Activated CD8-positive, alpha-beta memory T cell treated with anti-CD3 and anti-CD28 coated beads for 36 hours (primary cell): ENCODE measurements around the gene LRIT3. TPM values are rescaled to one million over a fixed set of nuclear protein-coding genes. Genes with fewer than 3 reads are reported as not detected.

ENCODE experiments used
- CTCF ChIA-PET: fragments of 350-600 bp; sonication (Branson Sonifier 250); formaldehyde crosslinking; loops from one replicate; lab custom pipeline; 2021; ENCODE audit warnings: antibody characterized with exemption; lab: Charles Lee
- POLR2A ChIA-PET: fragments of 350-600 bp; sonication (Branson Sonifier 250); formaldehyde crosslinking; loops from one replicate; lab custom pipeline; 2021; ENCODE audit warnings: antibody characterized with exemption; lab: Charles Lee
- total RNA-seq, 2 experiments: library from RNA; stranded (reverse); gene quantifications; one replicate each; pipeline ENCODE4 v1.2.3, GENCODE V29; 2021

The LRIT3 gene, protein sequence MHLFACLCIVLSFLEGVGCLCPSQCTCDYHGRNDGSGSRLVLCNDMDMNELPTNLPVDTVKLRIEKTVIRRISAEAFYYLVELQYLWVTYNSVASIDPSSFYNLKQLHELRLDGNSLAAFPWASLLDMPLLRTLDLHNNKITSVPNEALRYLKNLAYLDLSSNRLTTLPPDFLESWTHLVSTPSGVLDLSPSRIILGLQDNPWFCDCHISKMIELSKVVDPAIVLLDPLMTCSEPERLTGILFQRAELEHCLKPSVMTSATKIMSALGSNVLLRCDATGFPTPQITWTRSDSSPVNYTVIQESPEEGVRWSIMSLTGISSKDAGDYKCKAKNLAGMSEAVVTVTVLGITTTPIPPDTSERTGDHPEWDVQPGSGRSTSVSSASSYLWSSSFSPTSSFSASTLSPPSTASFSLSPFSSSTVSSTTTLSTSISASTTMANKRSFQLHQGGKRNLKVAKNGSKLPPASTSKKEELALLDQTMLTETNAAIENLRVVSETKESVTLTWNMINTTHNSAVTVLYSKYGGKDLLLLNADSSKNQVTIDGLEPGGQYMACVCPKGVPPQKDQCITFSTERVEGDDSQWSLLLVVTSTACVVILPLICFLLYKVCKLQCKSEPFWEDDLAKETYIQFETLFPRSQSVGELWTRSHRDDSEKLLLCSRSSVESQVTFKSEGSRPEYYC
- total RNA-seq, result under 1 TPM; 0.17 to 0.23 TPM

DNA sequence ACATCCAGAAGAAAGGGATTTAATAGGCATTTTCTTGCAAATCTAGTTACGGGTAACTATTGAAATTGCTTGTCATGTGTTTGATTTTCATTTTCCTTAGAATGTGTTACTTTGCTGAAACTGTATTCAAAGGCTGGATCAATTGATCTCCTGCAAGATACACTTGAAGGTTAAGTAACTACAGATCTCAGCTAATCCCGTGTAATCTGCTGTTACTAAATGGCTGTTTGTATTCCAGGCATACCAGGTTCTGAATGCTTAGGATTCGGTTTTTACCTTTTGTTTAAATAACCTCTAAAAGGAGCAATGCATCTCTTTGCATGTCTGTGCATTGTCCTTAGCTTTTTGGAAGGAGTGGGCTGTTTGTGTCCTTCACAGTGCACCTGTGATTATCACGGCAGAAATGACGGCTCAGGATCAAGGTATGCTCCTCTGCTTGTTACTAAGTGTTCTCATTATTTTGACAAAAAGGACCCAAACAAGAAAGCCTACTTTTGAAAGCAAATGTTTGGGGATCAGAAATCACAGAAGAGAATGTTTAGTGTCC is at the start of gene LRIT3:
Gene LRIT3, plus strand, starts transcription at position 212 of the 547 bp plus-strand sequence. Its CDS starts 95 bp downstream, at position 307.
- CTCF ChIA-PET, result no interaction called here
- POLR2A ChIA-PET, result no interaction called here

DNA sequence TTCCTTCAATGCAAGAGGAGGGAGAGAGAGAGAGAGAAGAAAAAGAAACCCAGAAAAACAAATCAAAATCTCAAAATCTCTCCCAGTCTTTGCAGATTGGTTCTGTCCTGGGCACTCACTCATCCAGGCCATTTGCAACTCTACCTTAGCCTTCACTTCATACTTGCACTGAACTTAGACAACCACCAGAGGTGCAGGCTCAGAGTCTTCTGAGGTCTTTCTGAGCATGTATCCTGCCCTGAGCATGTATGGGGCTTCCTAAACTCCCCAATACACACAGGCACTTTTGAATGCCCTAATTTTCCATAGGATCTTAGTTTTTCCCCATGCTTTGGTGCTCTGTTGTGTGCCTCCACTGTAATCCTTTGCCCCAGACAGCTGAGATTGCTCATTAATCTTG is 49.0 kb upstream of the LRIT3 start:
- POLR2A ChIA-PET, result no interaction called here
- CTCF ChIA-PET, result no interaction called here

DNA sequence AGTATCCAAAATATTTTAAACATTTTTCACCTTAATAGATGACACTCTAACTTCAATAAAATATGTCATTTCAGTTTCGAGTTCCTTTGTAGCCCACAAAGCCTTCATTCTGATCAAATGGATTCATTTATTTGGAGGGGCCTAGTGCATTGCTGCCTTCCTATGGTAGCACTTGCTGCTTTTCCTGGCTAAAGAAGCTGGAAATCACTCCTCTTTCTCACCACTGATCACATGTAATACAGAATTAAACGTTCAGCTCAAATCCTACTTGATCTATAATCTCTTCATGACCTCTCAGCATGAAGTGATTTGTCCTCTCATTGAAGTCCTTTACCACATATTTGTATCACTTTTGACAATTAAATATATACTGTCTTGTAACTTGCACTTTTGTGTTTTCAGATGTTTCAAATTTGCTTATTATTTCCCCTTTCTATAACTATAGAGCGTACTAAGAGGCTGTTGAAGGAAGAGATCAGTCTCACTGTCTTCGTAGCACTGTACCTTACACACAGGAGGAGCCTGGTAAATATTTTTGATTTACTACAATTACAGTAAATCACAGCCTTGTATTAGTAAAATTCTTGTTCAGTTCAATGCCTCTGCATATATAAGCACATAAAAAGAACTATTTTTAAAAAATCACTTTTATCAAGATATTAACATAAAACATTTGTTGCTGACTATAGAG is 46.7 kb upstream of the LRIT3 start:
- ChIA-PET CTCF (no interaction called here), POLR2A (no interaction called here)

DNA sequence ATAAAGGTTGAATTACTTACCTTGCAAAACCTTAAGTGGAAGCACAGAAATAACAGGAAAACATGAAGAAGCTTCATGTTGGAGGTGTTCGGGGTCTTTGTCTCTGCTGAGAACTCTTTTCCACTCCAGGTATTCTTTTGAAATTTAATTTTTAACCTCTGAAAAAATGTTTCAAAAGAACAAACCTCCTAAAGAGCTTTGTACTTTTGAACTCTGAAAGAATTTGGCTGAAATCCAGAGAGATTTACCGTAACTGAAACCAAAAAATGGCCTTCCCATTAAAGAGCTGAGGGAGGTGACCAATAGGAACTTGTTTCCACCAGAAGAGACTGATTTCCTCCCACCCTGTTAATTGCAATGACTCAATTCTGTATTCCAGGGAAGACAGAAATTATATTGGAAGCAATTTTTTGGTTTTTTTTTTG is 46.0 kb upstream of the LRIT3 start, which contains the start of gene CFI:
Gene CFI, minus strand, starts transcription at position 105 of the 425 bp plus-strand sequence. Its CDS starts 28 bp downstream, at position 77.
- ChIA-PET POLR2A (no interaction called here), CTCF (no interaction called here)

DNA sequence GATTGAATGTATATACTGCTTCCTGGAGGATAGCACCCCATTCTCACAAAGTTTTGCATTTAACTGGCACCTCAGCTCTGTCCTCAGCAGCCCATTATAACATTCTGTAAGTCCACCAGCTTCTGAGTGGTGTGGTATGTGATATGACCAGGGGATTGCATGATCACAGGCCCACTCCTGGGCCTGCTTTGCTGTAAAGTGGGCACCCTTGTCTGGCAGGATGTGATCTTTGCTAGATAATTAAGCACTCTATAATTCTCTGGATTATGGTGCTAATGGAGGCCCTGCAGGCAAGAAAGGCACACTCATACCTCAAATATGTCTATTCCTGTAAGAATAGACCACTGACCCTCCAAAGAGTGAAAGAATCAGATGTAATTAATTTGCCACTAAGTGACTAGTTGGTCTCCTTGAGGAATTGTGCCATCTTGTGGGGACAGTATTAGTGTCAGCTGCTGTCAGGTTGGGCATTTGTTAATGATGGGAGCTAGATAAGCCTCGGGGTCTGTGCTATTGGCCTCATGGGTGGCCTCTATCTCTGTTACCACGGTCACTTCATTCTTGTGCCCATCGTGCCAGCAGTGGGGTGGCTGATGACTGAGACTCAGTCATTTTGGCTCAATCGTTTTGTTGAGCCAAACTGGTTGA is 43.9 kb upstream of the LRIT3 start:
- POLR2A ChIA-PET, result no interaction called here

DNA sequence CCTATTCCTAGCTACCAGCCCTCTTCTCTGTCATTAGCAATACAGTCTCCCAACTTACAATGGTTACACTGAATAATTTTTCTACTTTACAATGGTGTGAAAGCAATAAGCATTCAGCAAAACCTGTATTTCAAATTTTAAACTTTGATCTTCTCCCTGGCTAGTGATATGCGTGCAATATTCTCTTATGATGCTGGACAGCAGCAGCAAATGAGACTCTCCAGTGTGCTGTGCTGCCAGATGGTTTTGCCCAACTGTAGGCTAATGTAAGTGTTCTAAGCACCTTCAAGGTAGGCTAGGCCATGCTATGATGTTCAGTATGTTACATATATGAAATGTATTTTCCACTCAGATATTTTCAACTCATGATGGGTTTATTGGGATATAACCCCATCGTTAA is 38.3 kb upstream of the LRIT3 start:
- POLR2A ChIA-PET, result no interaction called here
- CTCF ChIA-PET, result interaction anchor here (0.7 kb wide), 1 partner anchor 72 kb away, joined by 3 read pairs; no protein-coding TSS in a partner anchor

More for the DNA sequence above, 43.9 kb upstream of the LRIT3 start:
- CTCF ChIA-PET, result interaction anchor here (0.5 to 1.3 kb wide), 3 partner anchors 371 to 444 kb away, joined by 3 to 4 read pairs (median 3); partner anchors contain the start of gene SEC24B

DNA sequence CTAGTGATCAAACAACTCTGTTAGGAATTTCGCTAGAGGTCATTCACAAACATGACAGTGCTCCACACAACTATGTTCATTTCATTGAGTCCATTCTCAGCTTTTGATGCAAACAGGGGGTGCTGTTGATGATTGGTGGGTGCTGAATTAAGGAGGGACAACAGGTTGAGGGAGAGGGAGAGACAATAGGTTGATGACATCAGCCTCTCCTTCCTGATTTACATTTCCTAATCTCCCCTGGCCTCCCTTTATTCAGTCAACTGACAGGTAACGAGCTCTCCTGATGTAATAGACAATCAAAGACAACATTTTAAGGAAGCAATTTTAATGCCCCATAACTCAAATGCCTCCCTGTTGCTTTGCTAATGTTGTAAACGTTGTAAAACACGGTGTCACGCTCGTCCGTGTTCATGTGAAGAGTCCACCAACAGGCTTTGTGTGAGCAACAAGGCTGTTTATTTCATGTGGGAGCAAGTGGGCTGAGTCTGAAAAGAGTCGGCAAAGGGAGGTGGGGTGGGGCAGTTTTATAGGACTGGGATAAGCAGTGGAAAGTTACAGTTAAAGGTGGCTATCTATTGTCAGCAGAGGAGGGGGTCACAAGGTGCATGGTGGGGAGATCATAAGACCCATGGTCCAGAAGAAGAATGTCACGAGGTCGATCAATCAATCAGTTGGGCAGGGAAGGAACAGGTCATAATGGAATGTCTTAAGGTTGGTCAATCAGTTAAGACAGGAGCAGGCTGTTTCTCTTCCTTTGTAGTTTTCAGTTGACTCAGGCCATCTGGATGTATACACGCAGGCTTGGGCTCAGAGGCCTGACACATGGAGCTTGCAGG is 37.1 kb upstream of the LRIT3 start:
- POLR2A ChIA-PET, result no interaction called here
- CTCF ChIA-PET, result interaction anchor here (0.7 kb wide), 1 partner anchor 73 kb away, joined by 3 read pairs; no protein-coding TSS in a partner anchor

DNA sequence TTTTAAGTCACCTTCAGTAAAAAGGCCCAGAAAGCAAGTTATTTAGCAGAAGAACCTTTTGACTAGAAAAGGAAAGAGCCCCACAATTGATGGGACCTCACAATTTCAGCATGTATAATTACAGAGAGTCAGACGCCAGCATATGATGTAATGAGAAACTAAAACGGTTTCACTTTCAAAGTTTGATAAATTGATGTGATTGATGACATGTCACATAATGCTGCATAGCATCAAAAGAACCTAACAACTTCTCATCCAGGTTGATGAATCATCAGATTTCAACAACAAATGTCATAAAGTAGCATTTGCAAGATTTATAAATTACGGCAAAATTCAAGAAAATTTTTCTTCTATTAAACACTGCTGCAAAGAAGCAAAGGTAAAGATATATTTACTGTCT is 36.2 kb upstream of the LRIT3 start:
- POLR2A ChIA-PET, result no interaction called here
- CTCF ChIA-PET, result no interaction called here

DNA sequence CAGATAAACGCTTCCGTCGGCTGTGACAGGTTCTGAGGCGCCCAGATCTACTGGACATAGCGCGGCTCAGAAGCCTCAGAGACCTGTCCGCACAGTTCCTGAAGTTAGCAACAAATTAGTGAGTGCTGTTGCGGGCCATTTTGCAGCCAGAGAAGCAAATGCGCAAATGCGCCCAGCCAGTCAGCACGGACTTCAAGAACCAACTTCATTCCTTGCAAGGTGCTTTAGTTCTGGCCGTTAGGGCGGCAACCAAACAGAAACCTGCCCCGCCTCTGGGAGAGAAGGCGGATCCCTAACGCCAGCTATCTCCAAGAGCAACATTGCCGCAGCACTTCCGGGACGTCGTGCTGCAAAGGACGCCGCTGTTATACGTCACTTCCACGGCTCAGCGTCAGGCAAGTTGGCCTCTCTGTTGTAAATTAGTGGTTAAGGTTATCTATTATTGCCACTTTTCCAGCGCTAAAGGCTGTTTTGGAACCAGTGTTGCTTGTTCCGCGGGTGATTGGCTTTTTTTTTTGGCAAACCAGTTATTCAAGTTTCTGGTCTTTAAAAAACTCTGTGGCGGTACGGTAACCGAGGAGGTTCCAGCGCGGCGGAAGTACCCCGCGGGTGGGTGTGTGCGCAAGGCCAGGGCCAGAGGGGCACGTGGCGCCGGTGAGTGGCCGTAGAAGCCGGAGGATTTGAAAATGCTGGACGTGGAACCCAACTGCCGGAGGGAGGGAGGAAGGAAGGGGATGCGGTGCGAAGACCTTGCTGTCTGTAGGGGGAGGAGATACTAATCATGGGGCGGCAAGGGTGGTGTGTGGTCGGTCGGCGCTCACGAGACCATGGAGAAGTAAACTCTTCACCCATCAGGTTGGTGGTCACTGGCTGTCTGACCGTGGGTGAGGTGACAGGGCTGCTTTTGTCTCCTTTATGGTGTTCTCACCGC is 32.5 kb upstream of the LRIT3 start, which contains the start of gene GAR1:
Gene GAR1, plus strand, starts transcription at position 612 of the 931 bp plus-strand sequence. CDS start 403 bp downstream, outside the sequence.
- ChIA-PET CTCF (no interaction called here), POLR2A (interaction anchor here (0.7 to 1.7 kb wide), 4 partner anchors 47 to 383 kb away, joined by 3 to 9 read pairs (median 4); partner anchors contain the start of gene PLA2G12A)

DNA sequence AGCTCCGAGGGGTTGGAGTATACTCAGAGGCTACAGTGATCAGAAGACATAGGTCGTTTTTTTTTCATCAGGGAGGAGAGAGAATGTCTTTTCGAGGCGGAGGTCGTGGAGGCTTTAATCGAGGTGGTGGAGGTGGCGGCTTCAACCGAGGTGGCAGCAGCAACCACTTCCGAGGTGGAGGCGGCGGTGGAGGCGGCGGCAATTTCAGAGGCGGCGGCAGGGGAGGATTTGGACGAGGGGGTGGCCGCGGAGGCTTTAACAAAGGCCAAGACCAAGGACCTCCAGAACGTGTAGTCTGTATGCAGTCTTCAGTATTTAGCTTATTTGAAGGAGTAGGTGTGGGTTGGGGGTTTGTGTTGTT is 31.8 kb upstream of the LRIT3 start:
- CTCF ChIA-PET, result no interaction called here
- POLR2A ChIA-PET, result interaction anchor here (1.0 to 1.9 kb wide), 3 partner anchors 86 to 383 kb away, joined by 4 to 9 read pairs (median 4); partner anchors contain the start of genes PLA2G12A and SEC24B

DNA sequence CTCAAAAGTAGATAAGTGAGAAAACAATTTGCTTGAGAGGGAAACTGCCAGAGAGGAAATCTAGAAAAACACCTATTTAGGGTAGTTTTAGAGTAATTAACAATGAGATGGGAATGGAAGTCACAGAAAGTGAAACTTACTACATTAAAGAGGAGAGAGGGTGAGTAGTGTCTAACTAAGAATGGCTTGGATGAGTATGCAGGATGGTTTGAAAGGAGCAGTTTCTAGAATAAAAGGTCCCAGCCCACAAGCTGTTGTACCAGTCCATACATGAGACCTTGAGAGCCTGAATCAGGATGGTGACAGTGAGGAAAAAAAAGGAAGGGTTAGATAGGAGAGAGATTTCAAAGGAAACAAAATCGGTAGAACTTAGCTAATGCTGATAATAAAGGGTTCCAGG is 31.0 kb upstream of the LRIT3 start:
- POLR2A ChIA-PET, result interaction anchor here (0.5 to 1.9 kb wide), 4 partner anchors 43 to 546 kb away, joined by 3 to 4 read pairs (median 4); partner anchors contain the start of gene SEC24B
- CTCF ChIA-PET, result no interaction called here

DNA sequence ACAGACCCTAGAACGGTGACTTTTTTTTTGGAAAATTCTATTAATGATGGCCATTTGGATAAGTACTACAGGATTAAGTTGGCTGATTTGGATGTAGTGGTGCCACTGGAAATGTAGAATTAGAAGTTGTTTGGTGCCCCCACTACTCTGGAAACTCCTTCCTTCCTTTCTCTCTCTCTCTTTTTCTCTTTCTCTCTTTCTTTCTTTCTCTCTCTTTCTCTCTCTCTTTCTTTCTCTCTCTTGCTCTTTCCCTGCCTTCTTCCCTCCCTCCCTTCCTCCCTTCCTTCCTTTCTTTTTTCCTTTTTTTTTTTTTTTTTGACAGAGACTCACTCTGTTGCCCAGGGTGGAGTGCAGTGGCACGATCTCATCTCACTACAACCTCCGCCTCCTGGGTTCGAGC is 29.6 kb upstream of the LRIT3 start:
- POLR2A ChIA-PET, result no interaction called here
- CTCF ChIA-PET, result no interaction called here

DNA sequence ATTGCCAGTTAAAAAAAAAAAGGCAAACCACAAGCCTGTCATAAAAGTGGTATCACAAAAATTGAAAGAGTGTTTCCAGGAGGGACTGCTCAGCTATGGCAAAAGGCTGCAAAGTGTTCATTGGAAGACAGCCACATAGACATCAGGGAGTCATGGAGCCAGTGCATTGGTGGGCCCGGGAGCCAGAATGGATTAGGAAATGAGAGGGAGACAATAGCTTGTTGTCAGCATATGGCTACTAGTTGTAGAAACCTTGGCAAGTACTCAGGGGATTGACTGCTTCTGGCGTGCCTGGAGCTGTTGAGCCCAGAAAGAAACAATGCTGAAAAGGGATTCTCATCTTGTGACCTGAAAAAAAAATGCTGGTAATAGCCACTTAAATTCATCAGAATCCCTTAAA is 27.3 kb upstream of the LRIT3 start:
- POLR2A ChIA-PET, result no interaction called here
- CTCF ChIA-PET, result interaction anchor here (1.4 kb wide), 1 partner anchor 396 kb away, joined by 3 read pairs; no protein-coding TSS in a partner anchor

DNA sequence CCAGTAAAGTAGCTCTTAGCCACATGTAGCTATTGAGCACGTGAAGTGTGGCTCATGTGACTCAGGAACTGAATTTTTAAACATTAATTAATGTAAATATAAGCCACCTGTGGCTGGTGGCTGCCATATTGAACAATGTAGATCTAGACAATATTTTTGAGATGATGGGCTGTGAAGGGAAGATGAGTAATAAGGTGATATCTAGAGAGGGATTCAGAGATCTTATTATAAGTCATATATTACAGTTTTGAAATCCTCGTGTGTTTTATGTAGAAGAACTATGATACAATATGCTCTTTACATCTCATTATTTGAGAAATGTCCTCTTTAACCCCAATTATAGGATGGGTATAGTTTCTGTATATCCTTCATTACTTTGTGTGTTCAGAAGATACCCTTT is 26.7 kb upstream of the LRIT3 start:
- CTCF ChIA-PET, result no interaction called here
- POLR2A ChIA-PET, result no interaction called here

DNA sequence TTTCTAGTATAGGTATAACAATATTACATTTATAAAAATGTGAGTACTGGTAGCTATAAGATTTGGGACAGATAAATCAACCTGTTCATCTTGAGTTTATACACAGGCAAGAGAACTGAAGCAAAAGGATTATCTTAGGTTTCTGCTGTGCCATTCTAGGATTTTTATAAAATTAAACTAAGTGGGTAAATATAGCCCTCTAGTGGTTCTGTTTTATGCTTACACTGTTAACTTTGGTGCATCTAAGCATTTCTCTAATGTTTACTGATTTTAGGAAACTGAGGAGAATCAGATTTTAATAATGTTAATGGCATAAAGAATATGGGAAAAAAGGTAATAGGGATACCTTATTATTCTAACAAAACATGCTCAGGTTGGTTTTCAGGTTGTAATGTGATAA is 21.2 kb upstream of the LRIT3 start:
- POLR2A ChIA-PET, result no interaction called here
- CTCF ChIA-PET, result no interaction called here

DNA sequence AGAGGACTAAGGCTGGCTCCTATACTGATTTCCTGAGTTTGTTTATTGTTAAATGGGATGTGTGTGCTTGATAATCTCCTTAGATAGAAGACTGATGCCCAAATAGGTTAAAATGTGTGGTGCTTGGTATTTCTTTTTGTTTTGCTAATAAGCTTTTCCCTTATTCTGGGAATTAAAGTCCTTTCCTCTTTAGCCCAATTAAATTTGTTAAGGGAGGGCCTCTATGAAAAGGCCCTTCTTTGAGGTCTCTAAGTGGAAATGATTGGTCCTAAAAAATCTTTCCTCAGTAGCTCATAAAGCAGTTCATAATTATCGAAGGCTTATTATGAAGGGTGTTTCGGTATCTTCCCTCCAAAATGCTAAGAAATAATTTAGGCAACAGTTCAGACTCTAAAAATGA is 20.2 kb upstream of the LRIT3 start, which contains the start of gene RRH:
Gene RRH, plus strand, starts transcription at position 301 of the 400 bp plus-strand sequence. Its CDS starts 56 bp downstream, at position 357.
- ChIA-PET POLR2A (no interaction called here), CTCF (no interaction called here)

DNA sequence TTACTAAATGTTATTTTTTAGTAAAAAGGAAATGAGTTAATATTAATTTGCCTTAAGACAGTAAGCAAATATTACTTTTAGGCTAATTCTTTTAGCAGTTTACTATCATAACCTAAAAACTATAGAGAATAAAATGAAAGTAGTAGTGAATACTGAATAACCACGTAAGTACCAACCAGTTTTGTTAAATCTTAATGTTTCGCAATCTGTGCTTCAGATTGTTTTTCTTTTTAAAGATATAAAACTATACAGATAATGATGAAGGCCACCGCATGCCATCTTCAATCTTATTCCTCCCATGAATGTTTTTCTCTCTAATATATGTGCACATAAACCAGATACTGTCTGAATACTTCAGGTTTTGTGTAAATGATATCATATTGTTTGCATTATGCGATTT is 14.2 kb upstream of the LRIT3 start:
- POLR2A ChIA-PET, result no interaction called here
- CTCF ChIA-PET, result no interaction called here
